ENCODE results near the gene MAP2K2.

GRCh38 chr19:4057931-4058692 lies 65.8 kb downstream of the MAP2K2 start:
- TF ChIP-seq, protein P1, sequence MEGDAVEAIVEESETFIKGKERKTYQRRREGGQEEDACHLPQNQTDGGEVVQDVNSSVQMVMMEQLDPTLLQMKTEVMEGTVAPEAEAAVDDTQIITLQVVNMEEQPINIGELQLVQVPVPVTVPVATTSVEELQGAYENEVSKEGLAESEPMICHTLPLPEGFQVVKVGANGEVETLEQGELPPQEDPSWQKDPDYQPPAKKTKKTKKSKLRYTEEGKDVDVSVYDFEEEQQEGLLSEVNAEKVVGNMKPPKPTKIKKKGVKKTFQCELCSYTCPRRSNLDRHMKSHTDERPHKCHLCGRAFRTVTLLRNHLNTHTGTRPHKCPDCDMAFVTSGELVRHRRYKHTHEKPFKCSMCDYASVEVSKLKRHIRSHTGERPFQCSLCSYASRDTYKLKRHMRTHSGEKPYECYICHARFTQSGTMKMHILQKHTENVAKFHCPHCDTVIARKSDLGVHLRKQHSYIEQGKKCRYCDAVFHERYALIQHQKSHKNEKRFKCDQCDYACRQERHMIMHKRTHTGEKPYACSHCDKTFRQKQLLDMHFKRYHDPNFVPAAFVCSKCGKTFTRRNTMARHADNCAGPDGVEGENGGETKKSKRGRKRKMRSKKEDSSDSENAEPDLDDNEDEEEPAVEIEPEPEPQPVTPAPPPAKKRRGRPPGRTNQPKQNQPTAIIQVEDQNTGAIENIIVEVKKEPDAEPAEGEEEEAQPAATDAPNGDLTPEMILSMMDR (IDR thresholded peaks at IDR 0.05) = no peak
- TF ChIP-seq TCF7L2 (IDR thresholded peaks at IDR 0.05; ENCODE audit: low read depth, low read length) = no peak
- TF ChIP-seq POLR2AphosphoS5 (IDR thresholded peaks at IDR 0.05; ENCODE audit: low read depth, low read length) = no peak
- no peak for TF ChIP-seq SIN3A (IDR thresholded peaks at IDR 0.05; ENCODE audit: borderline replicate concordance, insufficient read depth, low read depth, low read length)
